Right forelimb (tissue), 1 donor: ENCODE results near the gene SLC2A10.

ENCODE experiments used
- DNase-seq: peaks from one replicate; pipeline ENCODE4 v3.0.0-alpha.2; 2018

SLC2A10 gene

DNA sequence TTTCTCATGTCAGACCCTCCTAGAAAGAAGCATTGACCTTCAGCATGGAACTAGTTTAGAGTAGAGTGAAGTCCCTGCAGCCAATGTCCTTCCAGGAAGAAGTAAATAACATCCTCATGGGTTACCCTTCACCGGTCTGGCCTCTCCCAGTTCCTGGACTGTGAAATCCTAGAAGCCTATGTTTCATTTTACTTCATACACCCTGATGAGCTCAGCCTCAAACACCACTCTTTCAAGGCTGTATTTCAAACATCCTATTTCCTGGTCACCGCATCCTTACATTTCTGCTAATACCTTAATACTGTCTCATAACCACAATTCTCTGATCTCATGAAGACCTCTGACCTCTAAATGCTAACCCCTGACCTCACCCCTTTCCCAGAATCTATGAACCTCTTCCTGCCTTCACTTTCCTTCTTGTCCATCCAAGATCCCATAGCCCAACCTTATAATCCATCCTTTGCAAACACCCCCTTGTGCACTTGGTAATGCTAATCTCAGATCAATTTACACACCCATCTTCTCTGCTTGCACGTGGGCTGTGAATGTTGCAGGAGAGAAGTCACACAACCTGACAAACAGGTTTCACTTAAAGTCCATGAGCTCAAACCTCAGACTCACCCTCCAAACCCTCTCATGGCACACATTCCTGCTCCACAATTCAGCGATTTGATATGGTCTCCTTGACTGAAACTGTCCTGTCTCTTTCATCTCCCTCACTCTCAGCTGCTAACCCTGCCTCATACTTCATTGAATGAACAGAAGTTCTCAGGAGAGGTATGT, 30.2 kb downstream of the SLC2A10 start:
- no peak for DNase-seq

DNA sequence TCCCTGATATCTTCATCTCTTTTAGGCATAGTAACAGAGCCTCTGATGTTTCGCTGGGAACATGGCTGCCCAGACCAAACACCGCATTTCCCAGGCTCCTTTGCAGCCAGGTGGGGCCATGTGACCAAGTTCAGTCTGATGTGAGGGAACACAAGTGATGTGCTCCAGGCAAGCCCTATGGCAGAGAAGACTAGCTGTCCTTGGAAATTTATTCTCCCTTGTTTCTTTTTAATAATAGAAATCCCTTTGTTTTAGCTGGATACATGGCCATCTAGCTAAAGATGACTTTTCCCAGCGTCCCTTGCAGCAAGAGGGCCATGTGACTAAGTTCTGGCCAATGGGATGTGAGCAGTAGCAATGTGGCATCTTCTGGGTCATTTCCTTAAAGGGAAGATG, 30.8 kb downstream of the SLC2A10 start:
- DNase-seq: no peak

DNA sequence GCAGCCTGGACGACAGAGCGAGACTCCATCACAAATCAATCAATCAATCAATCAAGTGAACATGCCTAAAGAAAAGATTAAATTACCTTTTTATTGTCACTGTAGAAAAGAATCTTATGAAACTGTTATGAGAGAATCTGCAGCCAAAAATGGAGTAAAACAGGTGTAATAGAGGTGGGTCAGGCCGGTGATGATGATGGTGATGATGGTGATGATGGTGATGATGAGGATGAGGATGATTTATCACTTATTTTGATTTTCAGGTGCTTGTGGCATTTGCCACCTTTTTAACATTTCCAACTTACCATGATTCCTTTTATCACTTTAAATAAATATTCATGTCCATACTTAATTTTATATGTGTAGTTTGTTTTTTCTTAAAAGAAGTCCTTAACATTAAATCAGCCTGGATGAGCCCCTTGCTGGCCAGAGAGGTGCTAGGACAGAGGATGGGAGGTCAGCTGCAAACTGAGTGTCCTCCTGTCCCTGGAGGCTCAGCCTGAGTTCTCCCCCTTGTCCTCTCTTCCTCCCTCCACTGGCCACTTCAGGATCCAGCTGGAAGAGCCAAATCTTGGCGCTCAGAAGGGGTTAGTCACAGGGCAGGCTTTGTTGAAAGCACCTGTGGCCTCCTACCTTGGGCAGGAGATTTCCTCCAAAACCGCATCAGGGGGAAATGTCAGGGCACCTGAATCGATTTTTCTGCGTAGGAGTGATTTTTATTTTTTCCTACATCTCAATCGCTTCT, 32.6 kb downstream of the SLC2A10 start:
- DNase-seq: no peak

DNA sequence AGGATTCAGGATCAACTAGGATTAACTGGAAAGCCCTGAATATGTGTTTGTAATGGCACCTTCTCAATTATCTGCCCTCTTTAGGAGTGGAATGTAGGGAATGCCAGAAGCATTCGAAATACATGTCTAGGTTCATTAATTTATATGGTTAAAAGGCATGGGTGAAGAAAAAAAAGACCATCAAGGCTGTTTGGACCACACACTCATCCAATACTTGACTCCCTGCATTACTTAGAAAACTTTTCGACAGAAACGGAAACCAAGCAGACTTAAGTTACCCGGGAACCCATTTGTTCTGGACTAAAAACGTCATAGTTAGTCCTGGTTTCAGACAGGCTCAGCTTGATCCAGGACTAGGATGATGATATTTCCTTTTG, 33.2 kb downstream of the SLC2A10 start:
- DNase-seq: no peak

DNA sequence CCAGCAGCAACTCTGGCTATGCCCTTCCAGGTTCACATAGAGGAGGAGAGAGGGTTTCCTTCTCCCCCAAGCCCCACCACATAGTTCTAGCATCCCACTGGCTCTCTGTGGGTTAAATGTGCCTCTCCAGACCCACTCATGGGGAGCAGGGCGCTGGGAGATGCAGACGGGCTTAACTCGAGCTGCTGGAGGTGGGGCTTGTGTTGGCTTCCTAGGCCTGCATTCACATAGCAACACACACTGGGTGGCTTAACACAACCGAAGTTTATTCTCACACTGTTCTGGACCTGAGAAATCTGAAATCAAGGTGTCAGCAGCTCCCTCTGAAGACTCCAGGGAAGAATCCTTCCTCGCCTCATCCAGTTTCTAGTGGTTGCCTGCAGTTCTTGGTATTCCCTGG, 33.6 kb downstream of the SLC2A10 start:
- no peak for DNase-seq

DNA sequence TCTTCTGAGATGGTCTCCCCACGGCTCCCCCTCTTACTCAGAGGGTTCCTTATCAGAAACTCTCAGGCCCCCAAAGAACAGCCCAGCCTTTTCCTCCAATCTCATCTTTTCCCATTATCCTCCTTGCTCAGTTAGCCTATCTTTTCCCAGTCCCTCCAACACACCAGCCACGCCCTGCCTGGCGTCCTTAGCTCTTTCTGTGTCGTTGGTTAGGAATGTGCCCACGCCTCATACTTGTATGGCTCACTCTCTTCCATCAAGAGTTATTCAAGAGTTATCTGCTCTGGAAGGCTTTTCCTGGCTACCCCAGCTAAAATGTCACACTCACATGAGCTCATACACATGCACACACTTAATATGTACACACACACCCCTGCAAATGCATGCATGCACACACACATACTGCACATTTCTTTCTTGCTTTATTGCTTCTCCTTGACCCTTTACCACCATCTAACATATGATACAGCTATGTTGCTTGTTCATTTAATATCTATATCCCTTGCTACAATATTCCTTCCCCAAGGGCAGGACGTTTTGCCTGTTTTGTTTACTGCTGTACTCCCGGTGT, 37.6 kb downstream of the SLC2A10 start:
- no peak for DNase-seq

DNA sequence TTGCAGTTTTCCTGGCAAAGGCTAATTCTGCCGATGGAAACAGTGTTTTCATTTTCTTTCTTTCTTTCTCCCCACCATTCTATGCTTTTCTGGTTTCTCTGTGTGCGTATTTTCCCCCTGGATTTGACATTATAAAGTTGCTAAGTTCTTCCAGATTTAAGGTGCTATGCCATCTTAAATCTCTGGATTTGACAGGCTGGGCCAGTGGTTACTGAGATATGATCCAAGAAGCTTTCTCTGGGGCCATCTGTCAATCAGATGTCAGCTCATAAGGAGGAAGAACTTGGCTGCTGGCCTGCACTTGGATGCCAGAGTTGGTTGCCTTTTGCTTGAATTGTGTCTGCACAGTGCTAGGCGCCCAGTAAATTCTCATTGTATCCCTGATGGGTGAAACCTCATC, 39.7 kb downstream of the SLC2A10 start:
- DNase-seq: no peak

DNA sequence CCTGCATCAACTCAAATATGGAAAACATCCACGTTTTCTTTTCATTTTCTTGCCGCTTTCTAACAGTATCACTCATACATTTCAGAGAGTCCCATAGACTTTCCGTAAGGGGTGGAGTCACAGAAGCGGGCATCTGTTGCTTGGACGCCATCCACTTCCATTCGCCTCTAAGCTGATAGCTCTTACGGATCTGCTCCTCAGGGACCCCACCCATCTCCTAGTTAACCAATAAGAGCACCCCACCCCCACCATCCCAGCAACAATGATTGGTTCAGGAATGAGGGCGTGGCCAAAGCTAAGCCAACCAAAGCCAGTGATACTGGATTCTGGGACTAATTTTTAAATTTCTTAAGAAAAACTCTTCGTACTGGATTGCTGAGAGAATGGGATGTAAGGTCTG, 42.4 kb downstream of the SLC2A10 start:
- DNase-seq: no peak

DNA sequence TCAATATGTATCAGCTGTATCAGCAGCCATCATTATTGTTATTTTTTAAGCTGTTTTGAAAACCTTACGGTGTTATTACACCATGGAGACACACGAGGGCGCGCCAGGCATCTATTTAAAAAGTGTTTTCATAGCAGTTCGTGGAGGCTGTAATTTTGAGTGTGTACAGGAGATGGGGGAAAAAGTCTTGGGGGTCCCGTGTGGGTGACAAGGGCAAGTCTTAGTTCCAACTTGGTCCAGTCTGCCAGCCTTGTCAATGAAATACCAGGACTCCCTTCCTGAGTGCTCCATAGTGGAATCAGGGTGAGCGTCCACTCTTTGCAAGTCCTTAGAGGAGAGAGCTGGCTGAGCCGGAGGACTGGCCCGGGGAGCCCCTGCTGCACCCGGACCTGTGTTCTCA, 43.3 kb downstream of the SLC2A10 start:
- peak; percentile 77 for DNase-seq

DNA sequence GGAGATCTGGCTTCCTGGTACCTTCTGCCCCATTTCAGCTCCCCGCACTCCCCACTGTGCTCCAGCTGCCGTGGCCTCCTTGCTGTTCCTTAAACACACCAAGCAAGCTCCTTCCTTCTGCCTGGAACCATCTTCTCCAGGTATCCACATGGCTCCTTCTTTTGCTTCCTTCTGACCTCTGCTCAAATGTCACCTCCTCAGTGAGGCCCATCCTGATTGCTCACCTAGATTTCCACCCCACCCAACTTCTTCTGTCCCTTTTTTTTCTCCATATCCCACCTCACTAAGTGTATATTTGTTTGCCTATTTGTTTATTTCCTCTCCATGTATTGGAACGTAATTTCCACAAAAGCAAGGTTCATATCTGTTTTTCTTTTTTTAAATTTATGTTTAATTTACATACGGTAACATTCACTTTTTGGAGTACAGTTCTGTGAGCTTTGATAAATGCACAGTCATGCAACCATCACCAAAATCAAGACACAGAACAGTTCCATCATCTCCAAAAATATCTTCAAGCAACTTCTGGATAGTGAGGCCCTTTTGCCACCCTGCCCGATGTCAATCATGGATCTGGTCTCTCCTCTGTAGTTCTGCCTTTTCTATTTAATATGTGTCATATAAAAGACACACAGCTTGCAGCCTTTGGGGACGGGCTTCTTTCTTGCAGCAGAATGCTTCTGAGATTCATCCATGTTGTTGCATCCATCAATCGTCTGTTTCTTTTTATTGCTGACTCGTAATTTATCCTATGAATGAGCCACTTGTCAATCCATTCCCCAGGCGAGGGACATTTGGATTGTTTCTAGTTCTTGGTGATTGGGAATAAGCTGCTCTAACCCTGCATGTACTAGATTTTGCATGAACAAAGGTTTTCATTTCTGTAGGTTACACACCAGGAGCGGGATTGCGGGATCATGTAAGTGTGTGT, 46.3 kb downstream of the SLC2A10 start:
- no peak for DNase-seq

DNA sequence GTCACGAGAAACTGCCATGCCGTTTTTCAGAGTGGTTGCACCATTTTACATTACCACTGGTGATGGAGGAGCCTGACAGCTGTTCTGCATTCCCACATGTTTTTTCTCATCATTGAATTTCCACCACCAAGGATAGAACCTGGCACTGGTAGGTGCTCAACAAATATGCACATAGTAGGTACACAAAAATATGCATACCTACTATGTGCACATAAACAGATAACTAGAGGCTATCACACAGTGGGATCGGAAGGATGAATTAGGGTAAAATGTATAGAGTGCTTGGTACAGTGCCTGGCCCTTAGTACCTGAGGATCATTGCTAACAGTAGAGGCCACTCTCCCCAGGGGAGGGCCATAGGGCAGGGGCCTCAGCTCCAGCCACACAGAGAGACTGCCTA, 47.0 kb downstream of the SLC2A10 start:
- no peak for DNase-seq

DNA sequence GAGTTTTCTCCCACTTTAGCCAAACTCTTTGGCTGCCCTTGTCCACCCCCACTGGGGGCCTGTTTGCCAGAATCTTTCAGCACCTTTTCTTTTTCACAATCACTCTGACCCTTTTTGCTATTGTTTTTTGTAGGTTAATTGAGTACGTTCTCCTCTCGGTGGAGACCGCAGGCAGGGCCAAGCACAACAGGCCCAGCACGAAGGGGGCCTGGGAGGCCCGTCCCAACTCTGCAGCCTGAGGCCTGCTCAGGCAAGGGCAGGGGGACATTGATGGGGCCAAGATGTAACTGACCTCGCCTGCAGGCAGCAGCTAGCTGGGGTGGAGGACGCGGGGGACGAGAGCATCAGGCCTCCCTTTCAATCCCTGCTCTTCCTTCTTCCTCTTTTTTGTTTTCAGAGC, 47.7 kb downstream of the SLC2A10 start:
- no peak for DNase-seq

DNA sequence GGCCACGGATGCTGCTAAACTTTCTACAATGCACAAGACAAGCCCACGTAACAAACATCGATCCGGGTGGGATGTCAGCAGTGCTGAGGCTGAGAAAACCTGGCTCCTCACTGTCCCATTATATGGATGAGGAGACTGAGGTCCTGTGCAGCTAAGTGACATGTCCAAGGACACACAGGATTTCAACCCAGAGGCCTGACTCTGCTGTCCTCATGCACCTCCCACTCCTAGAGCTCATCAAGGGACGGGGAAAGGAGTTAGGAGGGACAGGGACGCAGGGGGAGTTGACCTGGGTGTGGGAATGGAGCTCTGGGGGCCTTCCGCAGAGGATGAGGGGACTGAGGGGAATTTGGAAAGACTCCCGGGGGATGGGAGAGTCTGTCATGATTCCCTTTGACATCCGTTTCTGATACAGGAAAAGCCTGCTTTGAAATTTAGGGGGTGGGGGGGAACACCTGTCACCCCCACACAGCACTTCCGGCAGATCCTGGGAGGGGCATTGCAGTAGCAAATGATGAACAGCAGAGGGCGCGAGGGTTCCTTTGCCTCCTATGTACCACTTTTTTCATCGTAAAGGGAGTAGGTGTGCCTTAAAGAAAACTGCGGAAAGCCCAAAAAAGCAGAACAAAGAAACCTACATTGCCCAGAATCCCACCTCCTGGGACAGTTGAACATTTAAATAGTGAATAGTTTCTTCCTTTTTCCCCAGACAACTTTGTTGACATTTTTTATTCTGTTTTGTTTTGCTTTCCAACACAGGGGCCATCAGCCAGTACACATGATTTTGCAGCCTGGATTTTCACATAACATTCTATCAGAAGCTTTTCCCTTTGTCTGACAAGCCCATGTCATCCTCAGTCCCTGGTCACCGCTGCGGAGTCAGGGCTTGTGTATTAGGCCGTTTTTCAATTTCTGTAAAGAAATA, 48.6 kb downstream of the SLC2A10 start:
- DNase-seq: peak; percentile 78

DNA sequence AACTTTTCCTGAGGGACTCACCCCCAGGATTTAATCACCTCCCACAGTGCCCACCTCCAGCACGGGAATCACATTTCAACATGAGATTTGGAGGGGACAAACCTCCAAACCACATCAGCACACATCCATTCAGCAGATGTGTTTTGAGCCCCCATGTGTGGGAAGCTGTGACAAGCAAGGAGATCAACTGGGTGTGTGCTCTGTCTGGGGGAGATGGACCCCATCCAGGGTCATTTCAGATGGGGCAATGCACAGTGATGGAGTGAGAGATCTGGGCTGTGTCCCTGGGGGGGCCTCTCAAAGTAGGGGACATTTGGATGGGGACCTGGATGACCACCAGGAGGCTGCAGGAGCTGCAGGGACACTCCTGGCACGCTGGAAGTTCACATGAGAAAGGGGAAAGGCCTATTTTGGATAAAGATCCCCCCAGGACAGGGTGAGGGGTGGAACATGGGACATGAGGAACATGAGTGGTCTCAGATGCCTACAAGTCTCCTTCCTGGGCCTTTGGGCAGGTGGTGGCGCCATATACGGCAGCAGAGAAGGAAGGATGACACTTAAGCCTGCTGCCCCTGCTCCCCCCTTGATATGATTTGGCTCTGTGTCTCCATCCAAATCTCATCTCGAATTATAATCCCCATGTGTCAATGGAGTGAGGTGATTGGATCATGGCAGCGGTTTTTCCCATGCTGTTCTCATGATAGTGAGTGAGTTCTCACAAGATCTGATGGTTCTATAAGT, 49.6 kb downstream of the SLC2A10 start:
- no peak for DNase-seq

DNA sequence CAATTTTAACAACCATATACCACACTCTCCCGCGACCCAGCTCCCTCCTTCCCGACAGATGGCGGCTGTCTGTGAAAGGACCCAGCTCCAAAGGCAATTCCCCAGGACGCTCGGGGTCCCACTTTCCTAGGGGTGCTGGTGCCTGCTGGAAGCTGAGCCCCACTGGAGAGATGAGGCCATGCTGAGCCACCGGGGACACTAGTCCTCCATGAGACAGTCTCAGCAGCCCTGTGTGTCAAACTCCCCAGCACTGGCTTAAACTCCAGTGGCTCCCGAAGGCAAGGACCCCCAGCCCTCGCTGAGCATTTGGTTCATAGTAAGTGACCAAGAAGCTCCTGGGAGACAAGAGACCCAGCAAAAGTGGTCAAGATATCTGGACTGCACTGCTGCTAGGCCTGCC, 52.1 kb downstream of the SLC2A10 start:
- no peak for DNase-seq

DNA sequence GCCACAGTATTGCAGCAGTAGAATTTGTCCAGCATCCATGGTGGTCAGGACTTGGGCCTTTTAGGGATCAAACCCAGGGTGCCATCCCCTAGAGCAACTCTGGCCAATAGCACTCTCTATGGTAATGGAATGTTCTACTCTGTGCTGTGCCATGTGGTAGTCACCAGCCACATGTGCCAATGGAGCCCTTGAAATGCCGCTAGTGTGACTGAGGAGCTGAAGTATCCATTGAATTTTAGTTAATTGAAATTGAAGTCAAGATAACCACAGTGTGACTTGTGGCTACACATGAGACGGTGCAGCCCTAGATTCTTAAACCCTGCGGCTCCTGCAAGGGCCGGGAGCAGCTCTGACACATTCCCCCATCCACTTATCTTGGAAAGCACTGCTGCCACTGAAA, 54.6 kb downstream of the SLC2A10 start:
- DNase-seq: no peak

DNA sequence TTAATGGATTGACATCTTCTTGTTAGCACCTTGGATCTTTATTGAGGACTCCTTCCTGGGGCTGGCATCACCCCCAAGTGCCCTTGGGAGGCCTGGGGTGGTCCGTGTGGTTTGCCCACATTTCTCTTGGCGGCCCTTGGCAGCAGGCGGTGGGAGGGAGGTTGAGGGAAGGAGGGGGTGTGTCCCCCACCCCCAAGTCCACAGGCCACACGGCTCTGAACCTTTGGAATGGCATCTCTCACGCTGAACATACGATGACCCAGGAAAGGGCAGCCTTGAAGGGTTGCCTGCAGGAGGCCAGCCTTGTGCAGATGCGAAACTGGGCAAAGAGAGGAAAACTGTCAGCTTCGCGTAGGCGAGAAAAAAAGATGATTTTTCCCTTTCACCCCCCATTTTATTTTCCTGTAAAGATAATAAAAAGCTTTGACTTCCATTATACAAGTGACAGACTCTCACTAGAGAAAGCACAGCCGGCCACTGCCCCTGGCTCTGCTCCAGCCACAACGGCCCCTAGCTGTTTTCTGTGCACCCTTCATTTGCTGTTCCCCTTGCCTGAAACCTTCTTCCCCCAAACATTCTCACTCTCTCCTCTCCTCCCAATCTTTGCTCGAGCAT, 56.2 kb downstream of the SLC2A10 start:
- DNase-seq: no peak

DNA sequence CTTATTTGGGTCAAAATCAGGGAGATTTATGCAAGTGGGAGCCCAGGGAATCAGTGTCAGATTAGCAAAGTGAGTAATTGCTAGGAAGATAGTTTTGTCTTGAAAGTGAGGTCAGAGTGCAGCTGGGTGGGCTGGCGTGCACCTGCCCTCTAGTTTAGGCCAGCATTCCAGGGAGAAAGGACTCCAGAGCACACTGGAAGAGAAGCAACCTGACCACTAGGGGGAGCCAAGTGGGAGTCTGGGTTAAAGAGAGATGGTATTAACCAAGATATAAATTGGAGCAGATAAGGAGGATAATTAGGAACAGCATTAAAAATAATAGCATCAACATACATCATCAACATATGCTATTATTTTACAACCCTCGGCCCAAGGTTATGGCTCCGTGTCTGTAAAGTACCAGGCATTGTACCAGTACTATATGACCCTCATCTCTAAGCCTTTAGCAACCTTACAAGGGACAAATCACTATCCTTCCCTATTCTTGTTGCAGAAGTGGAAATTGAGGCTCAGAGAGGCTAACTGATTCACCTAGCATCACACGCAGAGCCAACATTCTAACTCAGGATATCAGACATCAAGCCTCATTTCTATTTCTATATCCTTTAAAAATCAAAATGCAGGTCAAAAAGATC, 57.8 kb downstream of the SLC2A10 start:
- DNase-seq: no peak

DNA sequence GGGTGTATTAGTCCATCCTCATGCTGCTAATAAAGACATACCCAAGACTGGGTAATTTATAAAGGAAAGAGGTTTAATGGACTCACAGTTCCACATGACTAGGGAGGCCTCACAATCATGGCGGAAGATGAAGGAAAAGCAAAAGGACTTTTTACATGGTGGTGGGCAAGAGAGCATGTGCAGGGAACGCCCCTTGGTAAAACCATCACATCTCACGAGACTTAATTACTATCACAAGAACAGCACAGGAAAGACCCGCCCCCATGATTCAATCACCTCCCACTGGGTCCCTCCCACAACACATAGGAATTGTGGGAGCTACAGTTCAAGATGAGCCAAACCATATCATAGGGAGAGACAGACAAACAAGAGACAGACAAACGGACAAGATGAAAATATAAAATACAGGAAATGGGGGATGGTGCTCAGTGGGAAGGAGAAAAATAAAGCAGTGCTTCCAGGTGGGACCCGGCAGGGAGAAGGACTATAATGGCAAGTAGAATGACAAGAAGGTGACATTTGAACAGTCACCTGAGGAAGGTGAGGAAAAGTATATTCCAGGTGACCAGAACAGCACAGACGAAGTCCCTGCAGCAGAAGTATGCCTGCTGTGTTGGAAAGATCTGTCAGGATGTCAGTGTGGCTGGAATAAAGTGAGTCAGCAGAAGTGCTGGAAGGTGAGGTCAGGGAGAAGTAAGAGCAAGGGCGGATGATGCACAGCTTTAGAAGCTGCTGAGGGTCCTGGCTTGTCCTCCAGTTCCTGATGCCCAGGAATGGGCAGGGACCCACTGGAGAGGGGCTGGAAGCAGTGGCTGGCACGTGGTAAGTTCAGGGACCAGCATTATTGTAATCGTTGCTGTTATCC, 61.1 kb downstream of the SLC2A10 start:
- DNase-seq: no peak
